T-helper 1 cell (primary cell): Measurements from ENCODE around the gene PRPF31.
A peak's percentile ranks its signal among the peaks of the same experiment; 100 is the strongest.
"Not testable (repeated sequence)": the region's sequence is repeated elsewhere in the genome, so short reads cannot be mapped to it uniquely, and the experiment has no call there.

Experiments used
- DNase-seq, 5 donors: peaks; one replicate each; pipeline ENCODE4 v3.0.0-alpha.2; 2012 to 2020
- total RNA-seq, 4 donors: gene quantifications; one replicate each; lab custom pipeline; 2026; lab: John Stamatoyannopoulos, UW

Gene PRPF31, protein sequence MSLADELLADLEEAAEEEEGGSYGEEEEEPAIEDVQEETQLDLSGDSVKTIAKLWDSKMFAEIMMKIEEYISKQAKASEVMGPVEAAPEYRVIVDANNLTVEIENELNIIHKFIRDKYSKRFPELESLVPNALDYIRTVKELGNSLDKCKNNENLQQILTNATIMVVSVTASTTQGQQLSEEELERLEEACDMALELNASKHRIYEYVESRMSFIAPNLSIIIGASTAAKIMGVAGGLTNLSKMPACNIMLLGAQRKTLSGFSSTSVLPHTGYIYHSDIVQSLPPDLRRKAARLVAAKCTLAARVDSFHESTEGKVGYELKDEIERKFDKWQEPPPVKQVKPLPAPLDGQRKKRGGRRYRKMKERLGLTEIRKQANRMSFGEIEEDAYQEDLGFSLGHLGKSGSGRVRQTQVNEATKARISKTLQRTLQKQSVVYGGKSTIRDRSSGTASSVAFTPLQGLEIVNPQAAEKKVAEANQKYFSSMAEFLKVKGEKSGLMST
- total RNA-seq, result 41.2 to 65.9 (median 52.2) reads per million in 4 donors

DNA sequence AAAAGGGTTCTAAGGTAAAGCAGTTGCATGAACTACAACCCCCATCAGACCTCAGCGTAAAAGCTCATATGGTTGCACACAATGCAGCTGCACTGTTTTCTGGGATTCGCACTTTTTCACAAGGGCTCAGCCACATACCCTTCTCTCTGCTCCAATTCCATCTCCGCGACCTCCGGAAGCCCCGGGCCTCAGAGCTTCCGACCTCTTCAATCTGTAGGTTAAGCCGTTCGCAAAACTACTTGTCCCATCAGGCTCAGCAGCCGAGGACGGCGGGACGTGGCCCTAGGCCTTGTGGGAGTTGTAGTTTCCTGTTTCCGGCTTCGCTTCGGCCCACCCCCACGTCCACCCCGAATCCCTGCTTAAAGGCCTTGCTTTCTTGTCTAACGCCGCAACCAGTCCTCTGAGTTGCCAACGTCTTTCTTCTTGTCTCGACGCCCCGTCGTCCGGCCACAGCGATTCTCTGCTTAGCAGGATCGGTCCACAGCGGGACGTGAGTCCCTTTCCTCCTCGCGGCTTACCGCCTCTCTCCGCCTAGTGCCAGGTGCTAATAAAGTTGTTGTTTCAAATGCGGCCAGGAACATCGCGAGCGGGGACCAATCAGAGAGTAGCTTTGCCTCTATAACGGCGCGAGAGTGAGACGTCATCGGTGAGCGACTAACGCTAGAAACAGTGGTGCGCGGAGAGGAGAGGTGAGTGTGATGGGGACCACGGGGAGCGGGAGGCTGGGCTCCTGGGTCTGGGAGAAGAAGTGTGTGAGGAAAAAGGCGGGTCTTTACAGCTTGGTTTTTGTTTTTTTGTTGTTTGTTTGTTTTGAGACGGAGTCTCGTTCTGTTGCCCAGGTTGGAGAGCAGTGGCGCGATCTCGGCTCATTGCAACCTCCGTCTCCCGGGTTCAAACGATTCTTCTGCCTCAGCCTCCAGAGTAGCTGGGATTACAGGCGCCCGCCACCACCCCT, at the start of gene PRPF31, which contains the start of gene TFPT:
Gene PRPF31 (plus strand): TSS at position 646 of the 955 bp plus-strand sequence. CDS start 2,525 bp downstream, outside the sequence.
Gene TFPT (minus strand): TSS at position 549 of the 955 bp plus-strand sequence. CDS start 388 bp downstream, at position 161.
- DNase-seq, result peak; percentile 81 to 97 (median 92)

DNA sequence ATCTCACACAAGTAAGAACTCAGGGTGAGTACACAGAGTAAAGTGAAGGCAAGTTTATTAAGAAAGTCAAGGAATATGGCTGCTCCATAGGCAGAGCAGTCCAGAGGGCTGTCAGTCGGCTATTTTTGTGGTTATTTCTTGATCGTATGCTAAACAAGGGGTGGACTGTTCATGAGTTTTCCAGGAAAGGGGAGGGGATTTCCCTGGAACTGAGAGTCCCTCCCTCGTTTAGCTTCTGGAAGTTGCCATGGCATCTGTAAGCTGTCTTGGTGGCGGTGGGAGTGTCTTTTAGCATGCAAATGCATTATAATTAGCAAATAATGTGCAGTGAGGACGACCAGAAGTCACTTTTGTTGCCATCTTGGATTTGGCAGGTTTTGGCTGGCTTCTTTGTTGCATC, 46.1 kb upstream of the PRPF31 start:
- no peak for DNase-seq

DNA sequence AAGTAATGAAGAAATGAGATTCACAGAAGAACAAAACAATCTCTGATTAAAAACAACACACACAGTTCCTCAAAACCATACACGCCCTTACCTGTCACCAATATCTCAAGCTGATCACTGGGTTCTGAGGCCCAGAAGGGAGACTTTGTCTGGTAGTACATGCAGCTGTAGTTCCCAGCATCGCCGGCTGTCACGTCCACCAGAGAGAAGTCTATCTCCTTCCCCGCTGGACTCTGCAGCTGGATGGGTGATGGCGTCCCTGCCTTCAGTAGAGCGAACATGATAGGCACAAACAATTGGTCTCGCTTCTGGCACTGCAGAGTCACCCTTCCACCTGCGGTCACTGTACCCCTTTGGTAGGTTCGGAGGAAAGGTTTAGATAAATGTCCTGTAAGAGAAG, 41.7 kb upstream of the PRPF31 start:
- no peak for DNase-seq

DNA sequence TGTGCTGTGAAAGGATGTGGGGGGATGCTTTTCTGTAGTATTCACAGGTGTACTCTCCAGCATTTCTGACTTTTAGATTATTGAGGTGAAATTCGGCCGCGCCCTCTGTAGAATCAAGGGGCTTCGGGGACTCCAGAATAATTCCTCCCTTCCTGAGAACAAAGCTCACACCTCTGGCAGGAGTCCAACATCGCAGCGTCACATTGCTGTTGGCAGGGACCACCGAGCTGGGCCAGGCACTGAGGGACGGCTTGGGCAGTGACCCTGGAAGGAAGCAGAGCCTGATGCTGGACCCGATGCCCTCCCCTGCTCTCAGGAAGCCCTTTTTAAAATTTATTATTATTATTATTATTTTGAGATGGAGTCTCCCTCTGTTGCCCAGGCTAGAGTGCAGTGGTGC, 40.7 kb upstream of the PRPF31 start:
- DNase-seq, result no peak

DNA sequence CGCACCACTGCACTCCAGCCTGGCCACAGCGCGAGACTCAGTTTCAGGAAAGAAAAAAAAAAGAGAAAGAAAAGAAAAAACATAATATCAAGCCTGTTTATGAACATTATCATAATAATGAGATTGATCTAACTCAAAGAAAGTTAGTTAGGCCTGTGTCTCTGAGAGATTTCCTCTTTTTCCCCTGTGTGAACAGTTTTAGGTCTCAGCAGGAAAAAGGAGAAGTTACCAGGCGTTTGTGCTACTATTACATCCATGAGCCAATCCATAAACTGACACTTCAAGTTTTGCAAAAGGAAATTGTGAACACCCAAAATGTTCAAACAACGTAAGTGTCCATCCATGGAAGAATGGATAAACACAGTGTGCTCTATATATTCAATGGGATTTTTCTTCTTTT, 38.2 kb upstream of the PRPF31 start:
- DNase-seq, result no peak

DNA sequence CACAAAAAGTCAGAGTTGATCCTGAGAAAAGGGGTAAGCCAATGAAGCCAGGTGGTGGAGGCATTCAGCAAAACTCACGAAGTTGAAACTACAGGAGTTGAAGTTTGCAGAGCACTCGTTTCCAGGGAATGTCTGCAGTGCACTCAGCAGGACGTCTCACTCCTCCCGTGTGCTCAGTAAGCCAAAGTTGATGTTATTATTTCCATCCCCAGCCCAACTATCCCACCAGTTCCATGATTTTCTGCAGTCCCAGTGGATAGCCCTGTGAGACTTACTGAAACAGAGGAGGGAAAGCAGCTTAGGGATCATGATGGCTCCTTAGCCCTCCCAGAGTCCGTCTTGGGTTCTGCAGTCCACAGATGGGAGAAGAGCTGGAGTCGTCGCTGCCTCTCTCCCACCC, 34.5 kb upstream of the PRPF31 start, which contains the start of gene TARM1:
Gene TARM1 (minus strand): TSS at position 334 of the 400 bp plus-strand sequence. CDS start 25 bp downstream, at position 309.
- no peak for DNase-seq

DNA sequence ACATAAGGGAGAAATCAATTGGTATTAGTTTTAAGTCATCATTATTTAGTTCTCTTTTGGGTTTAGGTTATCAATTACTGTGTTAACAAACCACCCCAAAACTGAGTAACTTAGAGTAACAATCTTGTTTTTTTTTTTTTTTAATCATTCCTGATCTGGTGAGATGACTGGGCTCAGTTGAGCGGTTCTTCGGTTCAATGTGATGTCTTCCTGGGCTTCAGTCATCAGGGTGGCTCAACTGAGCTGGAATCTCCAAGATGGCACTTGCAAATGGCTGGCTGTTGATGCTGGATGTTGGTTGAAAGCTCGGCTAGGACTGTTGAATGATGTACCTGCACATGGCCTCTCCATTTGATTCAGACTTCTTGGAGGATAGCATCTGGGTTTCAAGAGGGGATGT, 31.1 kb upstream of the PRPF31 start:
- no peak for DNase-seq

DNA sequence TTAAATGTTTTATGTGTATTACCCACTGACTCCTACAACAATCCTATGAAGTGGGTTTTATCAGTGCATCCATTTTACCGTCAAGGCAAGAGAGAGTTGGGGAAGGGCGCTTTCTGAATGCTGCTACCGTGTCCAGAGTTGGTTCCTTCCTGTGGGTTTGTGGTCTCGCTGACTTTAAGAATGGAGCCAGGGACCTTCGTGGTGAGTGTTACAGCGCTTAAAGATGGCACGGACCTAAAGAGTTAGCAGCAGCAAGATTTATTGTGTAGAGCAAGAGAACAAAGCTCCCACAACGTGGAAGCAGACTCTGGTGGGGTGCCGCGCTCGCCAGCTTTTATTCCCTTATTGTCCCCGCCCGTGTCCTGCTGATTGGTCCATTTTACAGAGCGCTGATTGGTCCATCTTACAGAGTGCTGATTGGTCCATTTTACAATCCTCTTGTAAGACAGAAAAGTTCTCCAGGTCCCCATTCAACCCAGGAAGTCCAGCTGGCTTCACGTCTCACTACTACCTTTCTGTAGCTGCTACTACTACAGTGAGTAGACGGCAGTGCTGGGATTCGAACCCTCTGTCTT, 21.0 kb upstream of the PRPF31 start:
- no peak for DNase-seq

DNA sequence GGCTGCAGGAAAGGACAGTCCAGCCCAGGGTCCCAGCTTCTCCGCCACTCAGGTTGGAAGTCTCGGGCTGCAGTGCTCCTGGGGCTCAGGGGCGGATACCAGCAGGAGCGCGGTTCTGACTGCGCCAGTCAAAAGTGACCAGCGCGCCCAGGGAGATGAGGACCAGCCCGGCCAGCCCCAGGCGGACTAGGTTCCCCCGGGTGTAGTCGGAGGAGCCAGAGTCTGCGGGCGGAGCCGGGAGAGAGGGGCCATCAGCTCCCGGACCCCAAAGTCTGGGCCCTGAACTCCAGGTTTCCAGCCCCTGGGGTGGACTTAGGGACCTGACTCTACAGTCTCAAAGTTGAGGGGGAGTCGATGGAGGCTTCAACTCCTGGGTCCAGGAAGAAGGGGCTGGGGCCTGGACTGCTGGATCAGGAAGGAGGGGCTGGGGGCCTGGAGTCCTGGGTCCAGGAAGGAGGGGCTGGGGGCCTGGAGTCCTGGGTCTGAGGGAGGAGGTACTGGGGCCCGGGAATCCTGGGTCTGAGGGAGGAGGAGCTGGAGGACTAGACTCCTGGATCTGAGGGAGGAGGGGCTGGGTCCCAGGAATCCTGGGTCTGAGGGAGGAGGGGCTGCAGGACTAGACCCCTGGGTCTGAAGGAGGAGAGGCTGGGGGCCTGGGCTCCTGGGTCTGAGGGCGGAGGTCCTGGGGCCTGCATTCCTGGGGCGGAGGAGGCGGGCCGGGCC, 20.3 kb upstream of the PRPF31 start:
- no peak for DNase-seq

DNA sequence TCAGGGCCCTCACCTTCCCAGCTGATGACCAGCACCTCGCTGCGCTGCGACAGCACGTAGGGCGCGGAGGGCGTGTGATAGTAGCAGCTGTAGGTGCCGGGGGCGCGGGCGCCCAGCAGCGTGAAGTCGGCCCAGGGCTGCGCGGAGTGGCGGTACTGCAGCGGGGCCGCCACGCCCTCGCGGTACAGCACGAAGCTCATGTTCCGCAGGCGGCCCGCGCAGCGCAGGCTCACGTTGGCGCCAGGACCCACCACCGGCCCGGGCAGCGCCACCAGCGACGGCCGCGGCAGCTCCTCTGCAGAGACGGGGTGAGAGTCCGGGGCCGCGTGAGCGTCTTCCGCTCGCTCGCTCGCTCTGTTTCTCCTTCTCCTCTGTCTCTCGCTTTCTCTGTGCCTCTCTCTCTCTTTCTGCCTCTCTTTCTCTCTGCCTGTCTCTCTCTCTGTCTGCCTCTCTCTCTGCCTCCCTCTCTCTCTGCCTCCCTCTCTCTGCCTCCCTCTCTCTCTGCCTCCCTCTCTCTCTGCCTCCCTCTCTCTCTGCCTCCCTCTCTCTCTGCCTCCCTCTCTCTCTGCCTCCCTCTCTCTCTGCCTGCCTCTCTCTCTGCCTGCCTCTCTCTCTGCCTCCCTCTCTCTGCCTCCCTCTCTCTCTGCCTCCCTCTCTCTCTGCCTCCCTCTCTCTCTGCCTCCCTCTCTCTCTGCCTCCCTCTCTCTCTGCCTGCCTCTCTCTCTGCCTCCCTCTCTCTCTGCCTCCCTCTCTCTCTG, 19.5 kb upstream of the PRPF31 start:
- DNase-seq, result peak in 4 of 5 donors; percentile 15 to 55 (median 38)

DNA sequence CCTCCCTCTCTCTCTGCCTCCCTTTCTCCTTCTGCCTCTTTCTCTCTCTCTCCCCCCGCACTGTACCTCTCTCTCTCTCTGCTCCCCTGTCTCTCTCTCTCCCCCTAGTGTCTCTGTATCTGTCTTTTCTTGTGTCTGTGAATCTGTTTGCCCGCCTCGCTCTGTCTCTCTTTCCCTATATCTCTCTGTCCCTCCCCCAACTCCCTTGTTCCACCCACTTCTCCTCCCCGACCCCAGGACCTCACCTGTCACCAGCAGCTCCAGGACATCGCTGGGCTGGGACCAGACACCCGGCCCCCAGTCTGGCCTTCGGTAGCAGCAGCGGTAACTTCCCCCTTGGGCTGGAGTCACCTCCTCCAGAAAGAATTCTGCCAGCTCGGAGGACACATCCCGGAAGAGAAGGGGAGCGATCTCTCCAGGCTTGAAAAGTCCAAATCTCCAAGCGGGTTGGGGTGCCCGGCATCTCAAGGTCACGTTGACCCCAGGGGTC, 18.9 kb upstream of the PRPF31 start:
- DNase-seq, result peak in 1 of 5 donors; percentile 44

DNA sequence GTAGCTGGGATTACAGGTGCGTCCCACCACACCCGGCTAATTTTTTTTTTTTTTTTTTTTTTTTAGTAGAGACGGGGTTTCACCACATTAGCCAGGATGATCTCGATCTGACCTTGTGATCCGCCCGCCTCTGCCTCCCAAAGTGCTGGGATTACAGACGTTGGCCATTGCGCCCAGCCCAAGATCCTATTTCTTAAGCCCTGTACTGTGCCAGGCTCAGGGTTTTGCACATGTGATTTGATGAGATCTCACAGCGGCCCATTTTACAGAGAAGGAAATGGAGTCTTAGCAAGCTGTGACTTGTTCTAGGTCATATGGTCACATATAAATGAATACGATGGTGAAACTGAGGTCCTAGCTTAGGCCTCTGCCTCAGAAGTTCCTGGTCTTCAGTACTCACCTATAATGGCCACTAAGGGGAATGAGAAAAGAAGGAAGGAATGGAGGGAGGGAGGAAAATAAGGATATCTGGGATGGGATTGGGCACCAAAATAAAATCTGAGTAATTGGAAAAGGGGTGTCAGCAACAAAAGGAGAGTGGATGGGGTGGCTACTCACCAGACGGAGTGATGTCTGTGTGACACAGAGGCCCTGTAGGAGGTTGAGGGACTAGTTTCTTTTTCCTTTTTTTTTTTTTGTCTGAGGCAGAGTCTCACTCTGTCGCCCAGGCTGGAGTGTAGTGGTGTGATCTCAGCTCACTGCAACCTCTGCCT, 16.2 kb upstream of the PRPF31 start:
- DNase-seq, result no peak

DNA sequence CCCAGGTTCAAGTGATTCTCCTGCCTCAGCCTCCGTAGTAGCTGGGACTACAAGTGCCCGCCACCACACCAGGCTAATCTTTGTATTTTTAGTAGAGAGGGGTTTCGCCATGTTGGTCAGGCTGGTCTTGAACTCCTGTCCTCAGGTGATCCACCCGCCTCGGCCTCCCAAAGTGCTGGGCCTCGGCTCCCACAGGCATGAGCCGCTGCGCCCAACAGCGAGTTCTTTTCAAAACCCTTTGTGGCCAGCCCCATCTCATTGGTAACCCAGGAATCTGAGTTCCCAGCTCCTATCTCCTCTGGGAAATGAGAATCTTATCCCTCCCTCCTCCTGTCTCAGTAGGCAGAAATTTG, 15.7 kb upstream of the PRPF31 start:
- not testable (repeated sequence) for DNase-seq

DNA sequence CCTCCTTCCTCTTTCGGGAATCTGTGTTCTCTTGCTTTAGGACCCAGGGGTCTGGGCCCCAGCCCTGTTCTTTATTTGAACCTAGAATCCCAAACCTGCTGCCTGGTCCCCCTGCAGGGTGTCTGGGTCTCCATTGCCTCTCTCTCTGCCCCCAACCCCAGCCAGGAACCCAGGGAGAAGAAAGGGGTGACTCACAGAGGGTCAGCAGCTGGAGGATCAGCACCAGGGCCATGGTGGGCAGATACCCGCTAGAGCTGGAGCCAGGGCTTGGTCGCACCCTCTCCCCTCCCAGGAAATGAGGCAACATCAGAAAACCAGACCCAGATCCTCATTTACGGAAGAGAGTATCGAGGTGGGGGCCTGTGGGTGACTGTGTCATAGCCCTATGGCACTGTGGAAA, 15.0 kb upstream of the PRPF31 start, which contains the start of gene OSCAR:
Gene OSCAR (minus strand): TSS at position 243 of the 400 bp plus-strand sequence. CDS start 11 bp downstream, at position 232.
- no peak for DNase-seq

DNA sequence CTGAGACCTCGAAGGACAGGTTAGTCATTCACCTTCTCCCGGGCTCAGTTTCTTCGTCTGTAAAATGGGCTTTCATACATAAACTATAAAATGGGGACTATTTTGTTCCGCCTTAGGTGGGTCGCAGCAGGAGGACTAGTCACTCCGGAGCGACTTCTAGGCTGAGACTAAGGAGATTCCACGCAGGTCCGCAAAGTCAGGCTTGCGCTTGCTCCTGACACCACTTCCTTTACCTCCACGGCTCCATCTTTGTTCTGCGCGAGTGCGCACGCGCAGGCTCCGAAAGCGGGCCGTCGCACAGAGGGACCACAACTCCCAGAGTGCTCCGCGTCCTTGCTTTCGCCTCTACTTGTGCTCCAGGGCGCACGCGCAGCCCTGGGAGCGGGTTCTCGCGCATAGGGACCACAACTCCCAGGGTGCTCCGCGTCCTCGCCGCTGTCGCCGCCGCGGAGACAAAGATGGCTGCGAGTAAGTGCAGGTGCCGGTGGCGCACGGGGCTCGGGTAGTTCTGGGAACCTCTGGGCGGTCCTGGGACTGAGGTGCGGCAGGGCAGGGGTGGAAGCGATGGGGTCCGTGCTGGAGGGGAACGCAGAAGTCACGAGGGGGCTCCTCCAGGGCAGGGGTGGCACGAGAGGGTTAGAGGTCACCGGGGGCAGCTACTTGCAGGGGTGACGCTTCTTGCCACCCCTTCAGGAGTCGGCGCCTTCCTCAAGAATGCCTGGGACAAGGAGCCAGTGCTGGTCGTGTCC, 13.0 kb upstream of the PRPF31 start, which contains the start of gene NDUFA3:
Gene NDUFA3 (plus strand): TSS at position 435 of the 749 bp plus-strand sequence. CDS start 24 bp downstream, at position 459.
- DNase-seq, result peak; percentile 96 to 99 (median 98)

DNA sequence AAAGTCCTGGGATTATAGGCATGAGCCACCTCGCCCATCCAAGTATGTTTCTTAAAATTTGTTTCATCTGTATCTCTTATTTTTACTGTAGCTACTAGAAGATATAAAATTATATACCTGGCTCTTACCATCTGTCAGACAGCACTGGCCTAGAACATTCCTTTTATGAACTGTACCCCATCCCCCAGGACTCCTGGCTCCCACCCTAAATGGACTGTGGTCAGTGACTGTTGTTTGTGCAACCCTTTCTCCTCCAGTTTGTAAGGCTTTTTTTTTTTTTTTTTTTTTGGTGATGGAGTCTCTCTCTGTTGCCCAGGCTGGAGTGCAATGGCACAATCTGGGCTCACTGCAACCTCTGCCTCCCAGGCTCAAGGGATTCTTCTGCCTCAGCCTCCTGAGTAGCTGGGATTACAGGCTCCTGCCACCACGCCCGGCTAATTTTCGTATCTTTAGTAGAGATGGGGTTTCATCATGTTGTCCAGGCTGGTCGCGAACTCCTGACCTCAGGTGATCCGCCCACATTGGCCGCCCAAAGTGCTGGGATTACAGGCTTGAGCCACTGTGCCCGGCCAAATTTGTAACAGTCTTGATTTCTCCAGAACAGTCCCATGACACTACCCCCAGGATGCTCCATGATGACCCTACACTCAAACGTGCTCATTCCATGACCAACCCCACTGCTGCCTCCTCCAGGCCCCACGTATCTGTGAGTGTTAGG, 10.4 kb upstream of the PRPF31 start:
- no peak for DNase-seq

DNA sequence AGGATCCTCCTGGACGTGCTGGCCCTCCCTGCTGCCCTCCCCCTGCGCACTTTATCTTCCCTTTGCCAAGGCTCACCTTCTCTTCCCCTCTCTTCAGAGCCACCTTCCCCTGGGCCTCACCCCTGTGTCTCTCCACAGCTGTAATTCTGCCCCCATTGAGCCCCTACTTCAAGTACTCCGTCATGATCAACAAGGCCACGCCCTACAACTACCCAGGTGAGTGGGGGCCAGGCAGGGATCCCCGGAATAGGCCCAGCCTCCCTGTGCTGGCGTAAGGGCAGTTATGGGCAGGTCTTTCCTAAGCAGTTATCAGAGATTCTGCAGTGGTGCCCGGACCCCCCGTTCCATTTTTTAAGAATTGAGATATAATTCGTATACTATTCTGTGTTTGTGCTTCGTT, 9.8 kb upstream of the PRPF31 start:
- DNase-seq, result no peak

DNA sequence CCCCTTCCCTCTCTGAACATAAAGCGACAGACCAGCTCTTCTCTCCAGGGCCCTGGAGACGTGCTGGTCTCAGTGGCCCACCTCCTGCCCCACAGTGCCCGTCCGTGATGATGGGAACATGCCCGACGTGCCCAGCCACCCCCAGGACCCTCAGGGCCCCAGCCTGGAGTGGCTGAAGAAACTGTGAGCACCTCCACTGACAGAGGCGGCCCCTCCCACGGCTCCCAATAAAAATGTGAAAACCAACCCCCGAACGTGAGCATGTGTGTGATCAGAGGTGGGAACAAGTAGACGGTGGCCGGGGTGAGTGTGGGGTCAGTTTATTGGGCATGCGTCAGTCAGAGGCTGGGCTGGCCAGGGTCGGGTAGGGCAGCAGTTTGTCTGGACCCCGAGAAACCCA, 8.8 kb upstream of the PRPF31 start:
- no peak for DNase-seq
